ENCODE data around the gene SERPINB12. TPM values are rescaled to one million over a fixed set of nuclear protein-coding genes. Genes with fewer than 3 reads are reported as not detected.

Gene SERPINB12
- total and polyA plus RNA-seq, 10 of the 15 experiments (the other 5 are each of a cell fraction or from before 2014, with no cell fraction given) = not detected

DNA sequence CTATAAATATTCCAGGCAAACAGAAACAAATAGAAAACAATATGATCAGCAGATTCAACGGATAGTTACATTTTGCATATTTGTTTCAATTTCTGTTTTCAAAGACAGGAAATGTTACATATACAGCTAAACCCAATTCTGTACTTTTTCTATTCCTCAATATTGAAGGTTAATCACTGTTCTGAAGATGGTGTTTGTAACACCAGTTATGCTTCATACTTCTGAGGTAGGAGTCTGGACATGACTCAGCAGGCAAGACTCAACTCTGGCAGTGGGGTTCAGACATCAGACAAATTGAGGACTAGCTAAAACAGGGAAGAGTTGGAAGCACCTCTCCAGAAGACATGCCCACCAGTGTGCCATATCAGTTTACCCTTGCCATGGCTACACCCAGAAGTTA lies 61.6 kb downstream of the SERPINB12 start (continued):
- TF ChIP-seq BHLHE40 (IDR thresholded peaks at IDR 0.05; ENCODE audit: borderline replicate concordance in 1 of 2, low read depth in 2 of 2, low read length in 1 of 2) (no peak), NR2C2 (IDR thresholded peaks at IDR 0.05; ENCODE audit: borderline replicate concordance, control insufficient read depth, insufficient read length, low read depth) (no peak), SMAD1 (IDR thresholded peaks at IDR 0.05; ENCODE audit: low read depth, partially characterized antibody) (no peak), BCL11A (IDR thresholded peaks at IDR 0.05; ENCODE audit: low read depth, low read length) (peak; percentile 51; the same call in 1 of the 2 replicates), NR2C1 (IDR thresholded peaks at IDR 0.05) (no peak), CHD4 (IDR thresholded peaks at IDR 0.05) (no peak), NFIC (IDR thresholded peaks at IDR 0.05; ENCODE audit: low read depth, low read length) (peak; percentile 68), IKZF2 (IDR thresholded peaks at IDR 0.05) (0 out of 4 replicates have a peak, but pooled peaks have one; percentile 6 to 16), RUNX3 (IDR thresholded peaks at IDR 0.05; ENCODE audit: low read length) (peak; percentile 22; the same call in 1 of the 2 replicates), ZNF24 (IDR thresholded peaks at IDR 0.05) (no peak), ZNF217 (IDR thresholded peaks at IDR 0.05) (no peak), SIN3A (IDR thresholded peaks at IDR 0.05; ENCODE audit: low read depth, low read length) (no peak), ZNF622 (IDR thresholded peaks at IDR 0.05) (no peak), MYC (IDR thresholded peaks at IDR 0.05; ENCODE audit: insufficient read depth, insufficient read length, insufficient replicate concordance, low read length, severe bottlenecking) (no peak), BMI1 (IDR thresholded peaks at IDR 0.05; ENCODE audit: borderline replicate concordance) (no peak), RBBP5 (conservative IDR thresholded peaks at IDR 0.05) (no peak), KLF5 (IDR thresholded peaks at IDR 0.05; ENCODE audit: partially characterized antibody) (no peak)
- TF ChIP-seq, protein P1, sequence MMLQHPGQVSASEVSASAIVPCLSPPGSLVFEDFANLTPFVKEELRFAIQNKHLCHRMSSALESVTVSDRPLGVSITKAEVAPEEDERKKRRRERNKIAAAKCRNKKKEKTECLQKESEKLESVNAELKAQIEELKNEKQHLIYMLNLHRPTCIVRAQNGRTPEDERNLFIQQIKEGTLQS (IDR thresholded peaks at IDR 0.05; ENCODE audit: borderline replicate concordance, extremely low read depth, low read depth, low read length) = no peak
- TF ChIP-seq, protein P2, sequence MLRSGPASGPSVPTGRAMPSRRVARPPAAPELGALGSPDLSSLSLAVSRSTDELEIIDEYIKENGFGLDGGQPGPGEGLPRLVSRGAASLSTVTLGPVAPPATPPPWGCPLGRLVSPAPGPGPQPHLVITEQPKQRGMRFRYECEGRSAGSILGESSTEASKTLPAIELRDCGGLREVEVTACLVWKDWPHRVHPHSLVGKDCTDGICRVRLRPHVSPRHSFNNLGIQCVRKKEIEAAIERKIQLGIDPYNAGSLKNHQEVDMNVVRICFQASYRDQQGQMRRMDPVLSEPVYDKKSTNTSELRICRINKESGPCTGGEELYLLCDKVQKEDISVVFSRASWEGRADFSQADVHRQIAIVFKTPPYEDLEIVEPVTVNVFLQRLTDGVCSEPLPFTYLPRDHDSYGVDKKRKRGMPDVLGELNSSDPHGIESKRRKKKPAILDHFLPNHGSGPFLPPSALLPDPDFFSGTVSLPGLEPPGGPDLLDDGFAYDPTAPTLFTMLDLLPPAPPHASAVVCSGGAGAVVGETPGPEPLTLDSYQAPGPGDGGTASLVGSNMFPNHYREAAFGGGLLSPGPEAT (IDR thresholded peaks at IDR 0.05; ENCODE audit: low read depth) = no peak

Data from GM12878 (cell line).